ENCODE results near the gene DEFB113.
"Not testable (repeated sequence)": the region's sequence is repeated elsewhere in the genome, so short reads cannot be mapped to it uniquely, and the experiment has no call there.

DEFB113 gene

GRCh38 chr6:49969605-49970004 is at the start of gene DEFB113:
Gene DEFB113 (minus strand): TSS chr6:49969625. CDS start chr6:49969625, 0 bp downstream.
- no peak for DNase-seq

- no peak for DNase-seq
Observed at GRCh38 chr6:50007819-50008218, 38.4 kb upstream of the DEFB113 start.

- DNase-seq = no peak
Observed at GRCh38 chr6:50003139-50003538, 33.7 kb upstream of the DEFB113 start.

- no peak for DNase-seq
Observed at GRCh38 chr6:49995278-49995677, 25.9 kb upstream of the DEFB113 start.

GRCh38 chr6:49988900-49989299 is 19.5 kb upstream of the DEFB113 start:
- no peak for DNase-seq

- no peak for DNase-seq
Observed at GRCh38 chr6:49987749-49988148, 18.3 kb upstream of the DEFB113 start.

GRCh38 chr6:49986551-49986950 is 17.1 kb upstream of the DEFB113 start:
- DNase-seq = no peak

GRCh38 chr6:49982046-49982445 is 12.6 kb upstream of the DEFB113 start:
- no peak for DNase-seq

GRCh38 chr6:49980898-49981297 is 11.5 kb upstream of the DEFB113 start:
- DNase-seq = no peak

GRCh38 chr6:49979584-49979983 is 10.2 kb upstream of the DEFB113 start:
- DNase-seq = no peak

GRCh38 chr6:49978332-49979226 is 9.2 kb upstream of the DEFB113 start:
- no peak for DNase-seq

- DNase-seq = no peak
Observed at GRCh38 chr6:49966823-49967222, 2.6 kb downstream of the DEFB113 start.

- DNase-seq = no peak
Observed at GRCh38 chr6:49966334-49966733, 3.1 kb downstream of the DEFB113 start.

- no peak for DNase-seq
Observed at GRCh38 chr6:49964064-49964463, 5.4 kb downstream of the DEFB113 start, which contains the start of gene DEFB114. Gene DEFB114 (minus strand): TSS chr6:49964164. CDS start chr6:49964105, 59 bp downstream.

GRCh38 chr6:49958180-49958579 is 11.2 kb downstream of the DEFB113 start:
- no peak for DNase-seq

- no peak for DNase-seq
Observed at GRCh38 chr6:49955847-49956246, 13.6 kb downstream of the DEFB113 start.

- DNase-seq = no peak
Observed at GRCh38 chr6:49951926-49952325, 17.5 kb downstream of the DEFB113 start.

GRCh38 chr6:49950415-49950751 is 19.0 kb downstream of the DEFB113 start:
- no peak for DNase-seq

- DNase-seq = no peak
Observed at GRCh38 chr6:49949062-49949461, 20.4 kb downstream of the DEFB113 start.

- DNase-seq = no peak
Observed at GRCh38 chr6:49946835-49947234, 22.6 kb downstream of the DEFB113 start.

GRCh38 chr6:49944068-49944467 is 25.4 kb downstream of the DEFB113 start:
- DNase-seq = not testable (repeated sequence)

GRCh38 chr6:49939993-49940498 is 29.4 kb downstream of the DEFB113 start:
- DNase-seq = no peak

GRCh38 chr6:49937811-49938210 is 31.6 kb downstream of the DEFB113 start:
- DNase-seq = no peak

GRCh38 chr6:49937017-49937416 is 32.4 kb downstream of the DEFB113 start:
- no peak for DNase-seq

- DNase-seq = no peak
Observed at GRCh38 chr6:49935387-49935786, 34.0 kb downstream of the DEFB113 start.
